ENCODE results near the gene BCKDK.
"Not testable (repeated sequence)": the region's sequence is repeated elsewhere in the genome, so short reads cannot be mapped to it uniquely, and the experiment has no call there.

BCKDK gene

DNA sequence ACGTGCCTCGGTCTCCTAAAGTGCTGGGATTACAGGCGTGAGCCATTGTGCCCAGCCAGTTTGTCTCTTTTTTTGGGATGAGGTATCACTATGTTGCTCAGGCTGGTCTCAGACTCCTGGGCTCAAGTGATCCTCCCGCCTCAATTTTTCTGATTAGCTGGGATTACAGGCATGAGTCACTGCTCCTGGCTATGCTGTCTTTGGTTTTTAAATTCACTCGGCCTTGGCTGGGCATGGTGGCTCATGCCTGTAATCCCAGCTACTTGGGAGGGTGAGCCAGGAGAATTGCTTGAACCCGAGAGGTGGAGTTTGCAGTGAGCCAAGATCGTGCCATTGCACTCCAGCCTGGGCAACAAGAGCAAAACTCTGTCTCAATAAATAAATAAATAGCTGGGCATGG lies 36.2 kb downstream of the BCKDK start:
- DNase-seq = not testable (repeated sequence)

DNA sequence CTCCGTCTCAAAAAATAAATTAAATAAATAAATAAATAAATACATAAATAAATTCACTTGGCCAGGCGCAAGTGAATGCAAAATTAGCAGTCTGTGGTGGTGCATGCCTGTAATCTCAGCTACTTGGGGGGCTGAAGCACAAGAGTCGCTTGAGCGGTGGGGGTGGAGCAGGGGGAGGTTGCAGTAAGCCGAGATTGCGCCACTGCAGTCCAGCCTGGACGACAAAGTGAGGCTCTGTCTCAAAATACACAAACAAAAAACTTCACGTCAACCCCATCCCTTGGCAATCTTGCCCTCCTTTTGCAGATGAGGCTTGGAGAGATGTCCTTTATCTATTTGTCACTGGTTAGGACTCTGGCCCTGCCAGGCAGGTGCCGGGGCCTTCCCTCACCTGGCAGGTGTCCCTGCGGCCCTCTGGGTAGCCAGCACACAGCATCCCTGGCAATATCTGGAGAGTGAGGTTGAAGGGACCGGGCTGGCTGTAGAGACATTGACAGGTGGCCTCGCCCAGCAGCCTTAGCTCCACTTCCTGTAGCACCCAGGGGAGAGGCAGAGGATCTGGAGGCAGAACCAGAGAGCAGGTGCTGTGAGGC lies 37.3 kb downstream of the BCKDK start:
- DNase-seq = no peak

- DNase-seq = no peak
Observed at GRCh38 chr16:31147574-31147973, 39.4 kb downstream of the BCKDK start.

DNA sequence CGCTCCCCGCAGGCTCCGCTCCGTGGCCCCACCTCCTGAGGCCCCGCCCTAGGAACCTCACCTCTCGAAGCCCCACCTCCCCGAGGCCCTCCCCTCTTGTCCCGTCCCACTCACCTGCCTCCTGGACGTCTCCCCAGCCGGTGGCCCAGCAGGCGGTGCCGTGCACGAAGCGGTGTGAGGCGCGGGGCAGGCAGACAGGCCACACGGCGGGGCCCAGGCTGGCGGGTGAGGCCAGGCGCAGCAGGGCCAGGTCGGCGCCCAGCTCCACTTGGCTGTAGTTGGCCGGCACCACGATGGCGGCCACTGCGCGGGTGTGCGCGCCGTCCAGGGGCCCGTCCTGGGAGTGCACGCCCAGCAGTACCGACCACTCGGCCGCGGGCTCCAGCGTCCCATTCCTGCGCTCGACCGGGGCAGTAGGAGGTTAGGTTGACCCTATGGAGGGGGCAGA lies 40.1 kb downstream of the BCKDK start:
- no peak for DNase-seq

DNA sequence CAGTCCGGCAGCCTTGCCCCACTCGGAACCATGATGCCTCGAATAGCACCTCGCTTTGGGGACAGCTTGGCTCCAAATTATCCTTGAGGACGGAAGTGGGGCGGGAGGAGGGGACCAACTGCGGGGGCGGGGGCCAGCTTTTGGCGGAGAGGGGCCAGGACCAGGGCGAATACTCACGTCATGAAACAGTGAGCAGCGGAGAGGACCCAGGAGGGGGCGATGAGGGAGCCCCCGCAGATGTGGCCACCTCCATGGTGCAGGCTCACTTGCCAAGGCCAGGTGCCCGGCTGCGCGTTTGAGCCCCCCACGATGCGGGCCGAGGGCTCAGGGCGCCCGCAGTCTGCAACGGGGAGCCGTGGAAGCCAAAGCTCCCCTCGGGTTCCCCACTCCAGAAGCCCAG lies 40.7 kb downstream of the BCKDK start:
- DNase-seq = no peak

GRCh38 chr16:31149332-31149731 lies 41.1 kb downstream of the BCKDK start:
- DNase-seq = no peak

DNA sequence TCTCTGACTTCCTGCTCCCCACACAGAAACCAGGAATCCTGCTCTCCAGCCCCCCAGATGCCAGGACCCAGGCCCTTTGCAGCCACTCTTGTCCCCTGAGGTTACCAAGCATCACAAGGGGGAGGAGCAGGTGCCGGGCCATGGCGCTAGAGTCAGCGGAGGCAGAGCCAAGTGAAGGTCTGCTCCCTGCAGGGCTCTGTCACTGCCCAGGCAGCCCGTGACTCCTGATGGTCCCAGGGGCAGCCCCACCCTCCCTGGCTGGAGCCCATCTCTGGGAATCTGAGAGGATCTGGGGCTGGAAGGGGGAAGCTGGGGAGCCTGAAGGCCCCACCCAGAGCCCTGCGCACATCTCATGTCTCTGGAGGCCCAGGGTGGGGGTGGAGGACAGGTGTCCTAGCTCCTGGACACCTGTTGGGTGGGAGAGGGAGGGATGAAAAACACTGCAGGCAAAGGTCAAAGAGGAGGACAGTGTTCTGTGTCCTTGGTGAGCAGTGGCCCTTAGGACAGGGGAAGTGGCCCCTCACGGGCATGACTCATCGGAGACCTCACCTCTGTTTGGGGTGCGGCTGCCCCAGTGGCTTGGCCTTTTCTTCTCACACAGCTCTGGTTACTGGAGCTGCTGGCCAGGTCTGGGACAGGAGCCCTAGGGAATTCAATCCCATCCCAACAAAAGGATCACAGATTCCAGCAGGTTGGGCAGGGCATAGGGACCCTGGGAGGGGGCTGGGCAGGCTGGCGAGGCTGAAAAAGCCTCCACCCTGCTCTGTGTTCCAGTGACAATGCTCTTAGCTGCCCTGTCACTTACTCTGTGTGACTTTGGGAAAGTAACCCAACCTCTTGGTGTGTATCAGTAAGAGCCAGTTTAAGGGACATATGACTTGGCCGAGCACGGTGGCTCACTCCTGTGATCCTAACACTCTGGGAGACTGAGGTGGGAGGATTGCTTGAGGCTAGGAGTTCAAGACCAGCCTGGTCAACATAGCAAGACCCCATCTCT lies 42.0 kb downstream of the BCKDK start, which contains the start of gene PRSS36:
Gene PRSS36 (minus strand): TSS at position 173 of the 997 bp plus-strand sequence. CDS start 31 bp downstream, at position 142.
- DNase-seq = no peak

GRCh38 chr16:31150976-31151375 lies 42.8 kb downstream of the BCKDK start:
- not testable (repeated sequence) for DNase-seq

GRCh38 chr16:31157136-31157535 lies 49.0 kb downstream of the BCKDK start:
- DNase-seq = no peak
